H9 (cell line): ENCODE measurements around the gene PRICKLE3. TPM values are rescaled to one million over a fixed set of nuclear protein-coding genes. Genes with fewer than 3 reads are reported as not detected.

Experiments
- DNase-seq: peaks from one replicate; pipeline ENCODE4 v3.0.0-alpha.2; 2017
- H2AFZ ChIP-seq: one replicate; pipeline ENCODE4 v1.6.1; 2013; ENCODE audit warnings: mild to moderate bottlenecking, low read length, control low read depth, moderate library complexity
- H2AK5ac ChIP-seq: 2 replicates; pipeline ENCODE4 v1.6.1; 2013; ENCODE audit warnings: low read length, control low read depth, mixed read lengths; ENCODE audit not compliant: insufficient read length
- H2BK120ac ChIP-seq: one replicate; pipeline ENCODE4 v1.6.1; 2013; ENCODE audit warnings: low read depth, mild to moderate bottlenecking, low read length, control low read depth, inconsistent platforms; ENCODE audit not compliant: poor library complexity, severe bottlenecking
- H2BK12ac ChIP-seq: 2 replicates; pipeline ENCODE4 v1.6.1; 2013; ENCODE audit warnings: low read length, control low read depth, mixed read lengths, low read depth; ENCODE audit not compliant: insufficient read length
- H2BK15ac ChIP-seq: 2 replicates; pipeline ENCODE4 v1.6.1; 2013; ENCODE audit warnings: low read depth, low read length, control low read depth
- H2BK20ac ChIP-seq: one replicate; pipeline ENCODE4 v1.6.1; 2013; ENCODE audit warnings: low read depth, mild to moderate bottlenecking, low read length, control low read depth, inconsistent platforms; ENCODE audit not compliant: poor library complexity, severe bottlenecking
- H2BK5ac ChIP-seq: 2 replicates; pipeline ENCODE4 v1.6.1; 2013; ENCODE audit warnings: low read length, control low read depth, mixed read lengths; ENCODE audit not compliant: insufficient read length
- H3K14ac ChIP-seq: 2 replicates; pipeline ENCODE4 v1.6.1; 2013; ENCODE audit warnings: low read length, control low read depth; ENCODE audit not compliant: insufficient read depth
- H3K18ac ChIP-seq: 2 replicates; pipeline ENCODE4 v1.6.1; 2013; ENCODE audit warnings: low read depth, mild to moderate bottlenecking, mixed read lengths, low read length, control low read depth; ENCODE audit not compliant: insufficient read length
- H3K23ac ChIP-seq: 2 replicates; pipeline ENCODE4 v1.6.1; 2013; ENCODE audit warnings: low read length, control low read depth, mixed read lengths, low read depth; ENCODE audit not compliant: insufficient read length
- H3K23me2 ChIP-seq: 2 replicates; pipeline ENCODE4 v1.6.1; 2013; ENCODE audit warnings: low read depth, mild to moderate bottlenecking, mixed read lengths, low read length, control low read depth; ENCODE audit not compliant: insufficient read length, poor library complexity, severe bottlenecking
- H3K27ac ChIP-seq: 2 replicates; pipeline ENCODE4 v1.5.1; 2013; ENCODE audit warnings: low read length, control low read depth, mixed read lengths, low read depth; ENCODE audit not compliant: insufficient read length
- H3K27me3 ChIP-seq: 2 replicates; pipeline ENCODE4 v1.6.1; 2013; ENCODE audit warnings: low read length, control low read depth, inconsistent platforms; ENCODE audit not compliant: insufficient read depth
- H3K4ac ChIP-seq: 2 replicates; pipeline ENCODE4 v1.6.1; 2013; ENCODE audit warnings: low read depth, mild to moderate bottlenecking, control low read depth, inconsistent platforms, low read length, moderate library complexity
- H3K4me1 ChIP-seq: 2 replicates; pipeline ENCODE4 v1.6.1; 2013; ENCODE audit warnings: low read length, control low read depth, inconsistent platforms; ENCODE audit not compliant: insufficient read depth
- H3K4me2 ChIP-seq: 2 replicates; pipeline ENCODE4 v1.6.1; 2013; ENCODE audit warnings: low read length, control low read depth, mixed read lengths; ENCODE audit not compliant: insufficient read length, insufficient read depth
- H3K56ac ChIP-seq: 2 replicates; pipeline ENCODE4 v1.6.1; 2013; ENCODE audit warnings: low read depth, mild to moderate bottlenecking, mixed read lengths, low read length, control low read depth; ENCODE audit not compliant: insufficient read length
- H3K79me1 ChIP-seq: 2 replicates; pipeline ENCODE4 v1.6.1; 2013; ENCODE audit warnings: low read depth, mild to moderate bottlenecking, moderate library complexity, low read length, control low read depth, inconsistent platforms; ENCODE audit not compliant: insufficient read depth, poor library complexity, severe bottlenecking
- H3K79me2 ChIP-seq: 2 replicates; pipeline ENCODE4 v1.6.1; 2013; ENCODE audit warnings: low read length, control low read depth, inconsistent platforms; ENCODE audit not compliant: insufficient read depth
- H3K9ac ChIP-seq: 2 replicates; pipeline ENCODE4 v1.6.1; 2013; ENCODE audit warnings: low read length, control low read depth, mixed read lengths; ENCODE audit not compliant: insufficient read length; ENCODE audit errors: extremely low read depth
- H3K9me3 ChIP-seq: one replicate; pipeline ENCODE4 v1.6.1; 2013; ENCODE audit warnings: low read depth, low read length, inconsistent platforms; ENCODE audit not compliant: control insufficient read depth
- H3T11ph ChIP-seq: one replicate; pipeline ENCODE4 v1.6.1; 2013; ENCODE audit warnings: mild to moderate bottlenecking, low read length, control low read depth, inconsistent platforms
- H4K20me1 ChIP-seq: one replicate; pipeline ENCODE4 v1.6.1; 2013; ENCODE audit not compliant: control insufficient read depth, insufficient read length, insufficient read depth
- H4K5ac ChIP-seq: 2 replicates; pipeline ENCODE4 v1.6.1; 2013; ENCODE audit warnings: low read depth, mild to moderate bottlenecking, mixed read lengths, low read length, control low read depth; ENCODE audit not compliant: insufficient read length
- H4K8ac ChIP-seq: replicated peaks from 2 replicates; pipeline ENCODE4 v1.6.1; 2013; ENCODE audit warnings: low read length, control low read depth, mixed read lengths, low read depth; ENCODE audit not compliant: insufficient read length
- H4K91ac ChIP-seq: 2 replicates; pipeline ENCODE4 v1.6.1; 2013; ENCODE audit warnings: low read depth, mild to moderate bottlenecking, moderate library complexity, mixed read lengths, low read length, control low read depth; ENCODE audit not compliant: insufficient read length
- H3K27ac Mint-ChIP-seq, 3 experiments: 2 replicates in 2 of 3; 3 replicates in 1 of 3; pipeline ENCODE4 v1.8.0; 2020 to 2021; ENCODE audit warnings: mixed read lengths in 3 of 3, mild to moderate bottlenecking in 1 of 3, moderate library complexity in 1 of 3
- H3K27me3 Mint-ChIP-seq: 2 replicates; pipeline ENCODE4 v1.8.0; 2021; ENCODE audit warnings: low read depth, mild to moderate bottlenecking, moderate library complexity, mixed read lengths
- H3K36me3 Mint-ChIP-seq, 3 experiments: 2 replicates in 2 of 3; 3 replicates in 1 of 3; pipeline ENCODE4 v1.8.0; 2020 to 2021; ENCODE audit warnings: low read depth in 3 of 3, mixed read lengths in 3 of 3; ENCODE audit not compliant: insufficient read depth in 1 of 3
- H3K4me1 Mint-ChIP-seq, 2 experiments: 2 replicates each; pipeline ENCODE4 v1.8.0; 2020; ENCODE audit warnings: mixed read lengths in 2 of 2
- H3K4me3 Mint-ChIP-seq, 2 experiments: 2 replicates in 1 of 2; 3 replicates in 1 of 2; pipeline ENCODE4 v1.8.0; 2020 to 2021; ENCODE audit warnings: mild to moderate bottlenecking in 2 of 2, mixed read lengths in 2 of 2, moderate library complexity in 1 of 2
- H3K9me3 Mint-ChIP-seq, 2 experiments: 2 replicates in 1 of 2; 3 replicates in 1 of 2; pipeline ENCODE4 v1.8.0; 2020; ENCODE audit warnings: mild to moderate bottlenecking in 2 of 2, mixed read lengths in 2 of 2, moderate library complexity in 1 of 2
- WGBS: extraction: QIAGEN DNeasy Blood & Tissue Kit; methylation state at CpG from one replicate; pipeline ENCODE4 v1.1.7; 2013; ENCODE audit warnings: missing lambda C conversion rate, low lambda C conversion rate, mixed read lengths; ENCODE audit not compliant: insufficient read length; ENCODE audit errors: extremely low coverage; 5-methylcytosine and 5-hydroxymethylcytosine counted together
- total RNA-seq: library from RNA; stranded (reverse); gene quantifications from 2 replicates; pipeline ENCODE4 v1.2.1, GENCODE V29; 2021
- TF ChIP-seq, protein P1 (sequence below): fragments of 200-600 bp; sonication (generic); conservative IDR thresholded peaks from 3 replicates; pipeline ENCODE4 v1.8.0; 2021; ENCODE audit warnings: antibody characterized with exemption, mild to moderate bottlenecking

Gene PRICKLE3
- total RNA-seq, 1 experiment from 2014 or later = 9.7 TPM

DNA sequence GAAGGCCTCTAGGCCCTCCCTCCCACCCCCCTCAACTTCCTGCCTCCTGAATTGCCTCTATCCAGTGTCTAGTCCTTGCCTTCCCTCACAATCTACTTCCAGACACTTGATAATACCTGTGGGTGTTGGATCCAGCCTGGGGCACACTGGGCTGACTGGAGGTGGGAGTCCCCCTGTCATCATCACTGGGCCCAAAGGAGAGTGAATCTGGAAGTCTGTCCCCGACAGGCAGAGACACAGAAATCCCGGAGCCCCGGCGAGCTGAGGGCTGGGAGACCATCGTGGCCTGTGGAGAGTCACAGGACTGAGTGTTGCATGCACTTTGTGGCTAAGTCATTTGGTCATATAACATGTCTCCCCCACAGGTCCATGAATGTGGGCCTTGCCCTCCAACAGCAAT, 22.2 kb upstream of the PRICKLE3 start:
- no peak overlapping the region for H3K23ac ChIP-seq
- no peaks in the 10 kb centered on the region for H3K4me1 ChIP-seq
- no peak overlapping the region for H3K18ac ChIP-seq
- H2AFZ ChIP-seq = no peak overlapping the region
- Mint-ChIP-seq H3K36me3 (peaks cover 0 to 7% (median 4%) of the 10 kb centered on the region in 3 experiments; a peak in 2 of 7 replicates), H3K27me3 (peaks cover 9% of the 10 kb centered on the region), H3K4me3 (no peak overlapping the region), H3K9me3 (peaks cover 65 to 85% of the 10 kb centered on the region in 2 experiments), H3K27ac (no peak overlapping the region; a peak in 1 of 7 replicates), H3K4me1 (peaks cover 0 to 18% of the 10 kb centered on the region in 2 experiments; a peak in 2 of 4 replicates)
- no peak overlapping the region for H3K4ac ChIP-seq
- no peaks in the 10 kb centered on the region for H3K27me3 ChIP-seq
- H3K79me2 ChIP-seq = no peaks in the 10 kb centered on the region
- WGBS = no CpG with 5 or more reads among the region's 5 CpGs
- H2BK20ac ChIP-seq = no peak overlapping the region
- H3K79me1 ChIP-seq = no peaks in the 10 kb centered on the region
- H2BK120ac ChIP-seq = no peak overlapping the region
- TF ChIP-seq, protein P1, sequence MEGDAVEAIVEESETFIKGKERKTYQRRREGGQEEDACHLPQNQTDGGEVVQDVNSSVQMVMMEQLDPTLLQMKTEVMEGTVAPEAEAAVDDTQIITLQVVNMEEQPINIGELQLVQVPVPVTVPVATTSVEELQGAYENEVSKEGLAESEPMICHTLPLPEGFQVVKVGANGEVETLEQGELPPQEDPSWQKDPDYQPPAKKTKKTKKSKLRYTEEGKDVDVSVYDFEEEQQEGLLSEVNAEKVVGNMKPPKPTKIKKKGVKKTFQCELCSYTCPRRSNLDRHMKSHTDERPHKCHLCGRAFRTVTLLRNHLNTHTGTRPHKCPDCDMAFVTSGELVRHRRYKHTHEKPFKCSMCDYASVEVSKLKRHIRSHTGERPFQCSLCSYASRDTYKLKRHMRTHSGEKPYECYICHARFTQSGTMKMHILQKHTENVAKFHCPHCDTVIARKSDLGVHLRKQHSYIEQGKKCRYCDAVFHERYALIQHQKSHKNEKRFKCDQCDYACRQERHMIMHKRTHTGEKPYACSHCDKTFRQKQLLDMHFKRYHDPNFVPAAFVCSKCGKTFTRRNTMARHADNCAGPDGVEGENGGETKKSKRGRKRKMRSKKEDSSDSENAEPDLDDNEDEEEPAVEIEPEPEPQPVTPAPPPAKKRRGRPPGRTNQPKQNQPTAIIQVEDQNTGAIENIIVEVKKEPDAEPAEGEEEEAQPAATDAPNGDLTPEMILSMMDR = no peak
- H3K9me3 ChIP-seq = peaks cover 40% of the 10 kb centered on the region
- no peak overlapping the region; the same call in 1 of the 2 replicates for H3K14ac ChIP-seq
- H3K27ac ChIP-seq = no peak overlapping the region
- no peaks in the 10 kb centered on the region for H3K23me2 ChIP-seq
- no peak overlapping the region for H2AK5ac ChIP-seq
- H2BK12ac ChIP-seq = no peak overlapping the region
- H2BK5ac ChIP-seq = no peak overlapping the region
- H4K5ac ChIP-seq = no peak overlapping the region
- no peak overlapping the region for H4K91ac ChIP-seq
- no peak overlapping the region for H3K9ac ChIP-seq
- no peak for DNase-seq
- no peak overlapping the region for H3K4me2 ChIP-seq
- no peaks in the 10 kb centered on the region for H4K20me1 ChIP-seq
- H3K56ac ChIP-seq = no peak overlapping the region
- no peak overlapping the region for H3T11ph ChIP-seq
- no peak overlapping the region for H2BK15ac ChIP-seq
- no peak overlapping the region for H4K8ac ChIP-seq
